CD4-positive, alpha-beta T cell treated with Interleukin-1 beta for 1 hour (primary cell): ENCODE data around the gene SPSB1.

ENCODE experiments used
- DNase-seq, 2 donors: peaks; one replicate each; pipeline ENCODE4 v3.0.0-alpha.2; 2020 to 2022

SPSB1 gene

DNA sequence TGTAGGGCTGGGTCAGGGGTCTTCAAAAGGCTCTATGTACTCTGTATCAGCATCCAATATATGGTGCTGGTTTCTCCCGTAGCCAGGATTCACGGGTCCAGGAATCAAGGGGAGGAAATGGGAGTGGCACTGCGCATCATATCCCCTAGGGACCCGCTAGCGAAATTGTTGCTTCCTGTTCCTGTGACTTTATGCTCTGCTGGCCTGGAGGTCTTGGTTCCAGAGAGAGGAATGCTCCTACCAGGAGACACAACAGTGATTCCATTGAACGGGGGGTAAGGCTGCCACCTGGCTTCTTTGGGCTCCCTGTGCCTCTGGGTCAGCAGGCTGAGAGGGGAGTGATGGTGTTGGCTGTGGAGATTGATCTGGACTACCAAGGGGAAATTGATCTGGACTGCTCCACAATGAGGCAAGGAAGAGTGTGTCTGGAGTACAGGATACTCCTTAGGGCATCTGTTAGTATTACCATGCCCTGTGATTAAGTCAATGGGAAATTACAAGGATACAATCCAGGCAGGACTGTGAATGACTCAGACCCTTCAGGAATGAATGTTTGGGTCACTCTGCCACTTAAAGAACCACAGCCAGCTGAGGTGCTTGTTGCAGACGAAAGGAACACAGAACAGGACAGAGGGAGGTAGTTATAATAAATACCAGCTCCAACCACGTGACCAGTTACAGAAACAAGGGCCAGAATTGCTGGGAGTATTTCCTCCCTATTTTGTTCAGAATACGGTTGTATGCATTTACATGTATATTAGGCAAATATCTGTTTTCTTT lies 10.2 kb downstream of the SPSB1 start:
- DNase-seq, result no peak

DNA sequence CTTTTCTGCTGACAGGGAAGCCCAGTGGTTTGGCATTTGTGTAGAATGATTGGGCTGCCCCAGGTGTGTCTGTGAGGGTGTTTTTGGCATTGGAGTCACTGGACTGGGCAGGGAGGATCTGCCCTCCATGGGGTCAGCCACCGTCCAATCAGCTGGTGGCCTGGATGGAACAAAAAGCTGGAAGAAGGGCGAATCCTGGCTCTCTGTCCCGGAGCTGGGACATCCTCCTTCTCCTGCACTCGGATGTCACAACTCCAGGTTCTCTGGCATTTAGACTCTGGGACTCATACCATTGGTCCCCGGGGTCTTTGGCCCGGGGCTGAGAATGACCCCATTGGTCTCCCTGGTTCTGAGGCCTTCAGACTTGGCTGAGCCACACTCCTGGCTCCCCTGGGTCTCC lies 11.2 kb downstream of the SPSB1 start:
- no peak for DNase-seq

DNA sequence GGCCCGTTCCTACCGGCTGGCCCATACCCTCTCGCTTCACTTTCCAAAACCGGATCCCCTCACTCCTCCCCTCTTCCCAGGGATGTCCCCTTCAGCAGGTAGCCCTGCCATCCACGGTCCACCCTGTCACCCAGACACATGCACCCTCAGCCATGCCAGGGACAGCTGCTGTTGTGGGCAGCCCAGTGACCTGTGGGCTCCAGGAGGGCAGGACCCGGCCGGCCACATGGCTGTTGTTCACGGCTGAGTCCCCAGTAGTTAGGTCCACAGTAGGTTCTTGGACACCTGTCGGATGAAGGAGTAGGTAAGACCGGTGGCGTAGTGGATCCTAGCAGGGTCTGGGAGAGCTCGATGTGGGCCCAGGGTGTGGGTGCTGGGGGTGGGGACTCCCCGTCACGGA lies 12.5 kb downstream of the SPSB1 start:
- DNase-seq, result no peak

DNA sequence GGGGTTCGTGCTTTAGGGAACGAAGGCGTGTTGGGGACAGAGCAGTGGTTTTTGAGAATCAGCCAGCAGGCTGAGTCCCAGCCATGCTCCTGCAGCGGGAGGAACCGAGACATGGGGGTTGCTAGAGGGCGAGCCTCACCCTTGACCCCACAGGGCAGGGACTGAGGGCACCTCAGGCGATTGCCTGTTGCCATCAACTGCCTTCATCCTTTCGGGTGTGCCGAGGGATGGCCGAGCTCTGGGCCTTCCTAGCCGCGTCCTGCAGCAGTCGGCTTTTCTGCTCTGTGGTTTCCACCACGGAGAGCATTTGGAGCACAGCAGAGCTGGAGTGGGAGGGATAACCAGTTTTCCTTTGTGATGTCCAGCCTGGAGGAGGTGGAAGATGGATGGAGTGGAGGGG lies 13.3 kb downstream of the SPSB1 start:
- DNase-seq, result no peak

DNA sequence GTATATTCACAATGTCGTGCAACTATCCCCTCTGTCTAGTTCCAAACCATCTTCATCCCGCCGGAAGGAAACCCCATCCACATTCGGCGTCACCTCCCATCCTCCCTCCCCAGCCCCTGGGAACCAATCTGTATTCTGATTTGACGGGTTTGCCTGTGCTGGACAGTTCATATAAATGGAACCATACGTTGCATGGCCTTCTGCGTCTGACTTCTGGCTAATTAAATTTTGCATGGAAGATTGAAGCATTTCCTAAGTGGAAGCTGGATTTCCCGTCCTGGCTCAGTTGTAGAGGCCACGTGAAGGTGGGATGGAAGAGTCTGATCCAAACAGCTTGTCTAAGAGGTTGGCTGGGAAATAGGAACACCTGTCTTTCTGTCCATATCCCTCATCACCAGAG lies 14.6 kb downstream of the SPSB1 start:
- no peak for DNase-seq

DNA sequence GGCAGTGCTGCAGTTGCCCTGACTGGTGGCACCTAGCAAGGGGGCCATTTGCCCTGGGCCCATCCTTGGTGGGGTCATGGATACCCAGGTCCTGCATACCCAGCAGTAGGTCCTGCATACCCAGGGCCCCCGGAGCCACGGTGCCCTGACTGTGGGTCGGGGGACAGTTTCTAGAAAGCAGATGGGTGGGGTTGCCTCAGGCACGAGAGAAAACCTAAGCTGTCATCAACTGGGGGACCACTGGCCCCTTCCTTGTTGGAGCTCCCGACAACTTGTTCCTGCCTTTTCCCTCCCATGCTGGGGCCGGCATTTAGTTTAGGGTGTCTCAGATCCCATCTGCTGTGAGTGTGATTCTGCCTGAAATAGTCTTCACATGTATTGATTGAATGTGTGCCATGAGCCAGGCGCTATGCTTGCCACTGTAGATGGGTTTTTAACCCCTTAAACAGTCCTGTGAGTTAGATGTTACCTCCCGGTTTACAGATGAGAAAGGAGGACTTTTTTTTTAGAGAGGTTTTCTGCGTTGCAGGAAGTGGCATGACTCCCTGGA lies 15.6 kb downstream of the SPSB1 start:
- DNase-seq, result no peak

DNA sequence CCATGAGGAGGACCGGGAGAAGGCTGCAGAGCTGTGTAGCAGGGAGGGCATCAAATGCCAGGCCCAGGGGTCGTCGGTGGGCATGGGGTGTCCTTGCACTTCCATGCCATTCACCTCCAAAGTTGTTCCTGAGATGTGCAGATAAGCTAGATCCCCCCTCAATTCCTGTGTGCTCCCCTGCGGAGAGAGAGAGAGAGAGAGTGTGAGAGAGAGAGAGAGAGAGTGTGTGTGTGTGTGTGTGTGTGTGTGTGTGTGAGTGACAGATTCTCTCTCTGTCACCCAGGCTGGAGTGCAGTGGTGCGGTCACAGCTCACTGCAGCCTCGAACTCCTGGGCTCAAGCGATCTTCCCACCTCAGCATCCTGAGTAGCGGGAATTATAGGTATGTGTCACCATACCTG lies 16.4 kb downstream of the SPSB1 start:
- no peak for DNase-seq

DNA sequence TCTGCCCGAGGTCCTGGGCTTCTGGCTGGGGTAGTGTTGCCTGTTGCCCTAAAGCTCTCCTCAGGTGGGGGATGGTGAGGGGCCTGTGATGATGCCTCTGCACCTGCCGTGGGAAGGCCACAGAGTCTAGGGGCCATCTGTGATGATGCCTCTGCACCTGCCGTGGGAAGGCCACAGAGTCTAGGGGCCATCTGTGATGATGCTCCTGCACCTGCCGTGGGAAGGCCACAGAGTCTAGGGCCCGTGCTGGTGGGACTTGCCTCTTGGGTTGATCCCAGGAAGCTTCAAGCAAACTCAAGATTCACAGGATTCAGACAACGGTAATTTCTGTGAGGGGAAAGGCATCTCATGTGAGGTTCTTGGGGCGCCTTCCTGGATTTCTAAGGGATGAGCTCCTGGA lies 17.3 kb downstream of the SPSB1 start:
- no peak for DNase-seq

DNA sequence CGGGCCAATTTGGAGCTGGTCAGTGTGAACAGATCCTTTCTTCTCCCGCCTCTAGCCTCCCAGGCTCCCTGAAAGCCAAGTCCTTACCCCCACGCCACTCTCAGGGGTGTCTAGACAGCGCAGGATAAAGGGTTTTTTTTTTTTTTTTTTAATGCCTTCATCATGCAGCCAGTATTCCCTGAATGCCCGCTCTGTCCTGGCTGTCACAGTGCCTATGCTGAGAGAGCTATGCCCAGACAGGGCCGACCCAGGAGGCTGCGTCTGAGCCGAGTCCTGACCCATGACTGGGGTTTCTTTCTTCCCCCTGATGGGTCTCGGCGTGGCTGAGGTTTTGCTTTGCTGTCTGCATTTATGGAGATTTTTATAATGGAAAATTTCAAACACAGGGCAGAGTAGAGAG lies 18.3 kb downstream of the SPSB1 start:
- no peak for DNase-seq

DNA sequence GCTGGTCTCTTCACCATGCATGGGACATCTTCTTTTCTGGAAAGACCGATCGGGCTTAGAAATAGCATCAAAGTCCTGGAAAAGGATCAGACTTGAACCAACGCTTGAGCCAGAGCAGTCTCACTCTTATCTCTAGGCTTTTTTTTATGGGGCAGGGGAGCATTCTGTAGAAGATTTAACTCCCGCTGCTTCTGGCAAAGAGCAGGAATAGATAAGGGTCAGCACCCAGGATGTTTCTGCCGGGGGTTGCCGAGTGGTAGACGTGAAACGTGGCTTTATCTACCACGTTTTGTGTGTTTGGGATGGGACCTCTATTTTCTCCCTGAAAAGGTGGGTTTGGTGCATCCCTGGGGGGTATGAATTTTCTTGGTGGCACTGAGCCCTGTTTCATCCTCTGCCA lies 18.8 kb downstream of the SPSB1 start:
- no peak for DNase-seq

DNA sequence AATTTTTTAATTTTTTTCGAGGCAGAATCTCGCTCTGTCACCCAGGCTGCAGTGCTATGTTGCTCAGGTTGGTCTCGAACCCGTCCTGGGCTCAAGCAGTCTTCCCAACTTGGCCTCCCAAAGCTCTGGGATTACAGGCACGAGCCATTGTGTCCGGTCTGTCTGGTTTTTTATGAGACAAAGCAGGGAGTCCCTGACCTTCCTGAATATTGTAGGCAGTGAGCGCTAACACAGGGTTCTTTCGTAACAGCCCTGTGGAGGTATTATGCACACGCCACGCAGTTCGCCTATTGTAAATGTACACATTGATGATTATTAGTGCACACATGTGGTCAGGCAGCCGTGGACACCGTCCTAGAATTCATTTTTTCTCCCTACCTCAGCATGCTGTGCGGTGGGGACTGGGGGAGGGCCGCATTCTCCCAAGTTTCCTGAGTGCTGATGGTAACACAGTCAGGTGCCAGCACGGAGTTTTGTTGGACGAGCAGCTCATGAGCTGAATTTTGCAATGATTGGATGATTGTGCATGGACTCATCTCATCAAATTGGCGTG lies 19.6 kb downstream of the SPSB1 start:
- no peak for DNase-seq

DNA sequence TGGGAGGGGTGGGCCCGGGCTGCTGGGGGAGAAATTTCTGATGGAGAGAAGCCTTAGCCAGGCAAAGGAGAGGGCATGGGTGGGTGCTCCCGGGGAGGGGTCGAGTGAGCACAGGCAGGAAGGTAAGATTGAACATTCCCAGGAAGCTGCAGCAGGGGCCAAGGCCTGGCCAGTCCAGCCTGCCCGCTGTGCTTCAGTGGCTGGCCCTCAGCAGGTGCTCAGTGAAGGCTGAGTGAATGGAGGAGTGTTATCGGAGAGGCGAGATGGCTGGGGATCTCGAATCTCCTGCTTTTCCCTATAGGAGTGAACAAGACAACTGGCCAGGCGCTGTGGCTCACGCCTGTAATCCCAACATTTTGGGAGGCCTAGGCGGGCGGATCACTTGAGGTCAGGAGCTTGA lies 20.9 kb downstream of the SPSB1 start:
- DNase-seq, result no peak

DNA sequence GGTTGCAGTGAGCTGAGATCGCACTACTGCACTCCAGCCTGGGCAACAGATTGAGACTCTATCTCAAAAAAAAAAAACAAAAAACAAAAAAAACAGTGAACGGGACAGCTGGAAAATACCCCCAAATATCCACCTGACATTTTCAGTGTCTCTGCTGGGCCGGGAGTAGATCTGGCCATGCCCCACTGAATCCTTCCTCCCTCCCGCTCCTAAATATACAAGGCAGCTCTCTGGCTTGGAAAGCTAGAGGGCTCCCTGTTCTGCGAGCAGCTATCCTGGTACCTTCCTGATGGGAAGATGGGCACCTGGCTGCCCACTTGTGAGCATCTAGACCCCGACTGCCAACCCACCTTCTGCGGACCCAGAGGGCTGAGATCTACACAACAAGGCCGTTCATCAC lies 21.4 kb downstream of the SPSB1 start:
- DNase-seq, result no peak

DNA sequence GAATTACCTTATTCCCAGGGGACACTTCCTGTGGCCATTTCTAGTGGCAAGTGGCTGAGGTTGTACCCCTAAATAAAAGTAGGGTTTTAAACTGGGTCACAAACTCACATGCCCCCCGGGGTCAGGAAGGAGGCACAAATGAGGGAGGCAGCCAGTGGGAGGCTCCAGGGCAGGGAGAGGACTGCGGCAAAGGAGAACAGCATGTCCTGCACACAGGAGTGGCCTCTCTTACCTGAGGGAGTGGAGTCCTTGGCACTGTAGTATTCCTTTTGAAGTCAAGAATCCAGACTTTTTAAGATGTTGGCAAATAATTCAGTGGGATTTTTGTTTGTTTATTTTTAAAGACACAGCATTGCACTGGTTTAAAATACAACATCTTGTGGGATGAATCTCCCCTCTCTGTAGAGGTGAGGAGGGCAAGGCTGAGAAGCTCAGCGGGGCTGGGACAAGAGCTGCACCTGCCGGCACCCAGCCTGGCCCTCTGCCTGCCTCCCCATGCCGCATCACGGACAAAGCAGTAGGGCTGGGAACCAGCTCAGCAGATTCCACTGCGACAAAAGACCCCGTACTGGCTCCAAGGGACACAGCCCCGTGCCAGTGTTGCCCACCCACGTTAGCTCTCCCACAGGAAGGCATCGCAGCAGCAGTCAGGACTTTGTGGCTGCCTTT lies 22.2 kb downstream of the SPSB1 start:
- no peak for DNase-seq

DNA sequence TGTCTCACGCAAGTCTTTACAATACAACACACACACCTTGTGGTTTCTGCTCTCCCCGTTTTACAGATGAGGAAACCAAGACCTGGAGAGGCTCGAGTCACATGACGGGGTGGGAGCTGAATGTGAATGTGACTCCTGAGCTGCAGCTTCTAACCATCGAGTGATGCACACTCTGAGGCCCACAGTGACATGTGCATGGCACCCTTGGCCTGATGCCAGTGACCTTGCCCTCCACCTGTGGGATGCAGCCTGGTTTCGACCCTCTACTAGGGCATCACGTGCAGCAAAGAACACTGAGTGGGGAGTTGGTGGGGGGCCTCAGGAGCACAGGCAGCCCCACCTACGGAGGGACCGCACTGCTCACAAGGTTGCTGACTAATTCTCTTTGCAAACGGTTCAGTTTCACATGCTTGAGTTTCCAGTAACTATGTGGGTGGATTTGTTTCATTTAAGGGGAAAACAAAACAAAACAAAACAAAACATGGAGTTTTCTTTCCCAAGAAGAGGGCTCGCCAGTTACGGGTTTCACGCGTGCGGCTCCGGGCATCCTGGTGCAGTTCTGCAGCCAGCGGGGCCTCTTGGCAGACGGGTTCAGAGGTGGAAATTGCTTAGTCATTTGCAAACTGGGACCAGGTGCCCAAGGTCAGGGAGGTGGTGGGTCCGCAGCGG lies 22.9 kb downstream of the SPSB1 start:
- DNase-seq, result no peak

DNA sequence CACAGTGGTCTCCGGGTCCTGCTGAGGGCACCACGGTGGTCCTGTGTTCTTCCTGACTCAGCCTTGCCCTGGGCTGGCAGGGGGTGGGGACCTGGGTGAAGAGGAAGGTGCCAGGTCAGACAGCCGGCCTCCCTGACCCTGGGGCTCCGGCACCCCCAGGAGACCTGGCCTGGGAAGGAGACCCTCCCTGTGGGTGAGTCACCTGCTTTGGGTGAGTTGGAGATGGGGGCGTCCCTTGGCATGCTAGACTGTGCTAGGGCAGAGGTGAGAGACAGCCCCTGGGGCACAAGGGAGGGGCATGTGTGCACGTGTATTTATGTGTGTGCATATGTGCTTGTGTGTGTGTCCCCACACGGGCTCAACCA lies 23.4 kb downstream of the SPSB1 start:
- DNase-seq, result no peak

DNA sequence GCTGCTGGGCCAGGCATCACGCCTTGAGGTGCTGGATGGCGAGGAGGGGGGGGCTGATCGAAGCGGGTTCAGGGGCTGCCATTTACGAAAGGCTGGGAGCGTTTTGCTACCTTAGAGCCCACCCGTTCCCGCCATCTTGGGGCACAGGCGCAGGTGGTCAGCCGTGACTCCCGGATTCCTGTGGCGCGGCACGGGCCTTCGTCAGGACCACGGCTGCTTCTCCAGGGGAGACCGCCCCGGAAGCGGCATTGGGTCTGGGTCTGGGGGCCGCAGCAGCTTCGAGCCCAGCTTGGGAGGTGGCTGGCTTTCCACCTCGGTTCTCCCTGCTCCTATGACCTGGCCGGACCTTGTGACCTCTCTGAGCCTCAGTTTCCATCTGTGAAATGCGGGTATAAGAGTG lies 23.8 kb downstream of the SPSB1 start:
- no peak for DNase-seq

DNA sequence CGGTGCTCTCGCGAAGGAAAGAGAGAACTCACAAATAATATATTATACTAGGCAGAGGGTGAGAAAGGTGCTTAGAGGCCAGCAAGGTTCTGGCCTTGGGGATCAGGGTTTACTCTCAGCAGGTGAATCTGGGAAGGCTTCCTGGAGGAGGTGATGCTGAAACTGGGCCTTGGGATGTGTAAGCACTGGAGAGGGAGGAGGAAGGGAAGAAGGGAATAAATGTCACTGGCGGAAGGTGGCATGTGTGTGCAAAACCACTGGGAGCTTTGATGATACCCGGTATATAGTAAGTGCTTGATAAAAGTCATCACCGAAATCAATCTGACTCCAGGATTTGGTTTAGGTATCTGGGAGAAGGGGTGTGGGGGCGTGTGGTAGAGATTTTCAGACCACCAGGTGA lies 24.4 kb downstream of the SPSB1 start:
- DNase-seq, result no peak

DNA sequence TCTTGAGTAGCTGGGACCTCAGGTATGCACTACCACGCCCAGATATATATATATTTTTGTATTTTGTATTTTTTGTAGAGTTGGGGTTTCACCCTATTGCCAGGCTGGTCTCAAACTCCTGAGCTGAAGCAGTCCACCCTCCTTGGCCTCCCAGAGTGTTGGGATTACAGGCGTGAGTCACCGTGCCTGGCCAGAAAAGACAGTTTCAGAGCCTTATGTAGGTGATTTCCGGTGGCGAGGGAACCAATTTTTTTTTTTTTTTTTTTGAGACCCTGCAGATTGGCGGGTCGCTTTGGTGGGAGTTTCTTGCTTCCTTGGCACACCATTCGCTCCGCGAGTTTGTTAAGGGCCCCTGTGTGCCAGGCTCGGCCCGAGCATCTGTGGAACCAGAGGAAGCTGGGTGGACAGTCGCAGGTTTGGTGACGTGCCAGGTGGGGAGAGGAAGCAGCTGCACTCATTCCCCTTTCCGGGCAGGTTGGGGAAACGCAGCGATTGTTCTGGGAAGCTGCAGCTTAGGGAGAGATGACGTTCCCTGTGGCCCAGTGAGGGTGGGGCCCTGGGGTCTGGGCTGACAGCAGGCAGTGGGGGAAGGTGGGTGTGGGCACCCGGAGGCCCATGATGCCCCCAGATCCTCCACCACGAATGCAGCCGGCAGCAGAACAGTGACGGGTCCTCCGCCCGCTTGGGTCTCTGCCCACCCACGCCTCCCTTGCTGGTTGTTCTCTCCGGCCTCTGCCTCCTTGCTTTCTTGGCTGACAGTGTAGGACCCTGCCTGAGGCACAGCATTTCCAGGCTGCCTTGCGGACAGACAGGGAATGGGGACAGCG lies 25.1 kb downstream of the SPSB1 start:
- no peak for DNase-seq

DNA sequence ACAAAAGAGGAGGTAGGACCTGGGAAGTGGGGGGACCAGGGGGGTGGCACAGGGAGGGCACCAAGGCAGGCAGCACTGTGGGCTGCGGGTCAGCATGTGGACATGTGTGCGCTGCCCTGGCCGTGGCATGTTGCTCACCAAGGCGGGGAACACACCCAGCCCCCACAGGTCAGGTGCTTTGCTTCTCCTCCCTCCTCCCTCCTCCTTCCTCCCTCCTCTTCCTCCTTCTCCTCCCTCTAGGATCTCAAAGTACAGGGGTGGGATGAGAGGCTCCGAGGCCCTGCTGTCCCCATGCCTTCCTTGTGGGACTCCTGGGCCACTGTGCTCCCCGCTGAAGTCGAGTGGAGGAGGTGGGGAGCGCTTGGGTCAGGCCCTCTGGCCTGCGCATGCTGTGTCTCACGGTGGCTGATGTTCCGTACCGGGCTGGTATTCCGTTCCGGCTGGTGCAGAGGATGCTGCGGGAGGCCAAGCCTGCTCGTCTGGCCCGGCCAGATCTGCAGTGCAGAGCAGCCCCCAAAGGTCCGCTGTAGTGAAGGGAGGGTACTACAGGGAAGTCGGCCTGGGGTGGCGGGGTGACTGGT lies 26.6 kb downstream of the SPSB1 start:
- DNase-seq, result no peak

DNA sequence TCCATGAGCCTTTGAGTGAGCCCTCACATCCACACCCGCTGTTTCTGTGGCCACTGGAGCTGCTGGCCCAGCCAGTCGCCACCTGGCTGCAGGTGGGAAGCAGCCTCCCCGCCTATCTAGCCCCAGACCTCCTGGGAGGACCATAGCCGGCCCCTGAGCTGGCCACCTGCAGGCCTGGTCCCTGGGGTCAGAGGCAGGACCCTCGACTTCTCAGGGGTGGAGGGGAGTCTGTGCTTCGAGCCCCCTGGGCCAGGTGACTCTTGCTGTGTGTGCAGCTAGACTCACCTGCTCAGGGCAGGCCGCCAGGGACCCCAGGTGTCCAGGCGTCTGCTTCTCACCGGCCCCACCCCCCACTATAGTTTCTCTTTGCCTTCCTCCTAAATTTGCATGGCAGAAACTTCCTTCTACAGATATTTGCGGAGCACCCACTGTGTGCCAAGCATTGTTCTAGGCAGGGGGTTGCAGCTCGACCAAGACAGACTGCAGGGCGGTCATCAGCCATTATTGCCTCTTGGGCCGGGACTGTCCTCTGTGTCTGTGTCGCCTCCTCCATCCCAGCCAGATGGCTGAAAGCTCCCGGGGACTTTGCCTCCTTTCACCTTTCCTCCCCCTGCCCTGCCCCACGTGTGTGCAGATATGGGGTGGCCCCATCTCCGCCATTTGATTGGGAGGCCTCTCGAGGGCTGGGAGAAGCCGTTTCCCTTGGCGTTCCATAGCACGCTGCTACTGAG lies 27.3 kb downstream of the SPSB1 start:
- DNase-seq, result no peak
